Activated CD8-positive, alpha-beta T cell treated with anti-CD3 and anti-CD28 coated beads for 36 hours (primary cell): ENCODE results near the gene OR51G2. TPM values are rescaled to one million over a fixed set of nuclear protein-coding genes. Genes with fewer than 3 reads are reported as not detected.

Source experiments
- ATAC-seq: fragments of 200-7000 bp; cut with Tn5 transposase; one replicate; pipeline ENCODE4 v1.10.0; 2021; ENCODE audit warnings: mild to moderate bottlenecking, moderate library complexity
- CTCF ChIA-PET: fragments of 350-600 bp; sonication (Branson Sonifier 250); formaldehyde crosslinking; loops from one replicate; lab custom pipeline; 2021; ENCODE audit warnings: antibody characterized with exemption; lab: Charles Lee
- POLR2A ChIA-PET: fragments of 350-600 bp; sonication (Branson Sonifier 250); formaldehyde crosslinking; loops from one replicate; lab custom pipeline; 2021; ENCODE audit warnings: antibody characterized with exemption; lab: Charles Lee
- DNase-seq: peaks from one replicate; pipeline ENCODE4 v3.0.0-alpha.2; 2020
- H3K27ac Mint-ChIP-seq: one replicate; pipeline ENCODE4 v1.8.0; 2021; ENCODE audit warnings: mild to moderate bottlenecking, mixed read lengths
- H3K27me3 Mint-ChIP-seq: one replicate; pipeline ENCODE4 v1.8.0; 2021; ENCODE audit warnings: mixed read lengths
- H3K36me3 Mint-ChIP-seq: one replicate; pipeline ENCODE4 v1.8.0; 2021; ENCODE audit warnings: low read depth, mixed read lengths
- H3K4me1 Mint-ChIP-seq: one replicate; pipeline ENCODE4 v1.8.0; 2021; ENCODE audit warnings: low read depth, mixed read lengths
- H3K4me3 Mint-ChIP-seq: one replicate; pipeline ENCODE4 v1.8.0; 2021; ENCODE audit warnings: mild to moderate bottlenecking, moderate library complexity, mixed read lengths
- H3K9me3 Mint-ChIP-seq: one replicate; pipeline ENCODE4 v1.8.0; 2021; ENCODE audit warnings: mixed read lengths
- intact Hi-C: fragments of 100-400 bp; cut with micrococcal nuclease; formaldehyde crosslinking; loops from one replicate; pipeline ENCODE4 v1.10.0; 2022
- total RNA-seq, 2 experiments: library from RNA; stranded (reverse); gene quantifications; one replicate each; pipeline ENCODE4 v1.2.3, GENCODE V29; 2021
- TF ChIP-seq, protein P1 (sequence below): fragments of 200-600 bp; IDR thresholded peaks from one replicate; pipeline ENCODE4 v1.8.0; 2022; ENCODE audit warnings: antibody characterized with exemption, mild to moderate bottlenecking

The OR51G2 gene
- total RNA-seq, 2 experiments from 2014 or later = not detected

DNA sequence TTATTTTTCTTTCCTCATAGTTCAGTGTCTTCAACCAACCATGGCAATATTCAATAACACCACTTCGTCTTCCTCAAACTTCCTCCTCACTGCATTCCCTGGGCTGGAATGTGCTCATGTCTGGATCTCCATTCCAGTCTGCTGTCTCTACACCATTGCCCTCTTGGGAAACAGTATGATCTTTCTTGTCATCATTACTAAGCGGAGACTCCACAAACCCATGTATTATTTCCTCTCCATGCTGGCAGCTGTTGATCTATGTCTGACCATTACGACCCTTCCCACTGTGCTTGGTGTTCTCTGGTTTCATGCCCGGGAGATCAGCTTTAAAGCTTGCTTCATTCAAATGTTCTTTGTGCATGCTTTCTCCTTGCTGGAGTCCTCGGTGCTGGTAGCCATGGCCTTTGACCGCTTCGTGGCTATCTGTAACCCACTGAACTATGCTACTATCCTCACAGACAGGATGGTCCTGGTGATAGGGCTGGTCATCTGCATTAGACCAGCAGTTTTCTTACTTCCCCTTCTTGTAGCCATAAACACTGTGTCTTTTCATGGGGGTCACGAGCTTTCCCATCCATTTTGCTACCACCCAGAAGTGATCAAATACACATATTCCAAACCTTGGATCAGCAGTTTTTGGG, 37.2 kb downstream of the OR51G2 start, which contains the start of gene OR51T1:
TSS of gene OR51T1 (plus strand) at position 41 of the 641 bp plus-strand sequence. CDS start at position 41, 0 bp downstream.
- ChIA-PET POLR2A (no interaction called here), CTCF (no interaction called here)
- intact Hi-C loops = no loop called here
- ATAC-seq (no peak), DNase-seq (no peak)
- Mint-ChIP-seq H3K36me3 (no peaks in the 10 kb centered on the region), H3K4me3 (no peak within 1 kb of the TSS), H3K9me3 (no peaks in the 10 kb centered on the region), H3K27me3 (peaks cover 2% of the 10 kb centered on the region), H3K4me1 (no peaks in the 10 kb centered on the region), H3K27ac (no peak within 1 kb of the TSS)
- TF ChIP-seq, protein P1, sequence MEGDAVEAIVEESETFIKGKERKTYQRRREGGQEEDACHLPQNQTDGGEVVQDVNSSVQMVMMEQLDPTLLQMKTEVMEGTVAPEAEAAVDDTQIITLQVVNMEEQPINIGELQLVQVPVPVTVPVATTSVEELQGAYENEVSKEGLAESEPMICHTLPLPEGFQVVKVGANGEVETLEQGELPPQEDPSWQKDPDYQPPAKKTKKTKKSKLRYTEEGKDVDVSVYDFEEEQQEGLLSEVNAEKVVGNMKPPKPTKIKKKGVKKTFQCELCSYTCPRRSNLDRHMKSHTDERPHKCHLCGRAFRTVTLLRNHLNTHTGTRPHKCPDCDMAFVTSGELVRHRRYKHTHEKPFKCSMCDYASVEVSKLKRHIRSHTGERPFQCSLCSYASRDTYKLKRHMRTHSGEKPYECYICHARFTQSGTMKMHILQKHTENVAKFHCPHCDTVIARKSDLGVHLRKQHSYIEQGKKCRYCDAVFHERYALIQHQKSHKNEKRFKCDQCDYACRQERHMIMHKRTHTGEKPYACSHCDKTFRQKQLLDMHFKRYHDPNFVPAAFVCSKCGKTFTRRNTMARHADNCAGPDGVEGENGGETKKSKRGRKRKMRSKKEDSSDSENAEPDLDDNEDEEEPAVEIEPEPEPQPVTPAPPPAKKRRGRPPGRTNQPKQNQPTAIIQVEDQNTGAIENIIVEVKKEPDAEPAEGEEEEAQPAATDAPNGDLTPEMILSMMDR = no peak

DNA sequence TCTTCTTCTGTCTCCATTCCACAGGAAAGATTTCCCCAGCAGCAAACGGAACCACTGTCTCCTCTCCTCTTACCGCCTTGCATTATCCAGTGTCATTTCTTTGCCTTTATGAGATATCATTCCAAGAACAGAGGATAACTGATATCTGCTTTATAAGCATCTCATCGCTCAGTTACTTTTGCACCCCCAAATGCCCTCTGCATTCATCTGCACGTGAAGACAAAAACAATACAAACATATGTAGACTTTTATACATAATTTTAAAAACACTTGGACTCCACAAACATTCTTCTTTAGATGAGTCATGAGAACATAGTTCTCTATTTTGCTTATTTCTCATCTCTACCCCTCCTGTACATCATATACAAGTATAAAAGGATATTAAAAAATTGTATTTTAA, 38.0 kb downstream of the OR51G2 start:
- no peaks in the 10 kb centered on the region for H3K36me3 Mint-ChIP-seq
- H3K4me1 Mint-ChIP-seq = no peaks in the 10 kb centered on the region
- ATAC-seq (no peak), DNase-seq (no peak)
- TF ChIP-seq, protein P1 = no peak
- no peak overlapping the region for H3K4me3 Mint-ChIP-seq
- intact Hi-C loops = no loop called here
- H3K27me3 Mint-ChIP-seq = peaks cover 2% of the 10 kb centered on the region
- CTCF ChIA-PET = no interaction called here
- H3K27ac Mint-ChIP-seq = no peak overlapping the region
- POLR2A ChIA-PET = no interaction called here
- no peaks in the 10 kb centered on the region for H3K9me3 Mint-ChIP-seq

DNA sequence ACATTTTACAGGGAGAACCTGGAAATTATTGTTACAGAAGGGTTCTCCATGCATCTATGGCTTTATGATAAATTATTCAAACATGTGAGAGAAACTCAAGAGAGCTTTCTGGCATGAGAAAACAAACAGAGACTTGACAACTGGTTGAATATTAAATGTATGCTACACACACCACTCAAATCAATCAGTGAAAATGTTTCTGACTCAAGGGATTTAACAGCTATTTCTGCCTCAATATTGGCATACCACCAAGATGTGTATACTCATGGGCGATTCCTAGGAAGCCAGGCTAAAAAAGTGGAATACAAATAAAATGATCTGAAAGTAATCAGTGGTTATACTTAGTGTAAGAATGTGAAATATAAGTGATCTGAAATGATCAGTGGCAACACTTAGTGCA, 53.3 kb downstream of the OR51G2 start:
- no peak for DNase-seq
- intact Hi-C loops = no loop called here
- ChIA-PET POLR2A (no interaction called here), CTCF (no interaction called here)
- Mint-ChIP-seq H3K9me3 (no peaks in the 10 kb centered on the region), H3K27ac (no peak overlapping the region), H3K4me3 (no peak overlapping the region), H3K36me3 (no peaks in the 10 kb centered on the region), H3K27me3 (no peaks in the 10 kb centered on the region), H3K4me1 (no peaks in the 10 kb centered on the region)
- no peak for ATAC-seq
- TF ChIP-seq, protein P1 = no peak

DNA sequence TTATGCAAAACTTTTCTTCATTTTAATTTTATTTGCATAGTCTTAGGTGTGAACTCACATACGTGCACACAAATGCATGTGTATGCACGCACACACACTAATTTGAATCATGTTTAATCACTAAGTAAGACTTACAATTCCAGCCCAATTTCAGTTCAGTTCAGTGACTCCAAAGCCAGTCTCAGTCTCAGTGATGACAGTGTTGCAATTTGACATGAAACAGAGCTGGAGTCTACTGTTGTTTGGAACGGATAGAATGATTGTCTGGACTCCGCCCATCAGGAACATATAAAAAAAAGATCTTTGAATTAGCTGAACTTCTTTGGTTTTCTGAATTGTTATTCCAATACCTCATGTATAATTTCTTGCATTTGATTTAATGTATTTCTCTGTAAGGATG, 55.3 kb downstream of the OR51G2 start:
- Mint-ChIP-seq H3K9me3 (no peaks in the 10 kb centered on the region), H3K36me3 (no peaks in the 10 kb centered on the region), H3K4me1 (no peaks in the 10 kb centered on the region), H3K27ac (no peak overlapping the region), H3K27me3 (no peaks in the 10 kb centered on the region), H3K4me3 (no peak overlapping the region)
- intact Hi-C loops = no loop called here
- TF ChIP-seq, protein P1 = no peak
- ATAC-seq (no peak), DNase-seq (no peak)
- CTCF ChIA-PET = no interaction called here
- POLR2A ChIA-PET = no interaction called here

Other genes starting within 250 kb of the OR51G2 start
- gene OR51E2, start 221.5 kb downstream of the OR51G2 start, total RNA-seq = not detected
- gene MMP26, start 214.6 kb downstream of the OR51G2 start, total RNA-seq = not detected
- not detected for gene OR51F1, start 149.4 kb downstream of the OR51G2 start, total RNA-seq
- gene OR52R1, start 115.0 kb downstream of the OR51G2 start, total RNA-seq = not detected
- not detected for gene OR51F2, start 98.0 kb downstream of the OR51G2 start, total RNA-seq
- not detected for gene OR51S1, start 70.1 kb downstream of the OR51G2 start, total RNA-seq
- gene OR51T1, start 37.5 kb downstream of the OR51G2 start, total RNA-seq = not detected
- gene OR51A7, start 15.6 kb downstream of the OR51G2 start, total RNA-seq = not detected
- not detected for gene OR51G1, start 5.0 kb upstream of the OR51G2 start, total RNA-seq
- not detected for gene OR51A4, start 28.3 kb upstream of the OR51G2 start, total RNA-seq
- not detected for gene OR51A2, start 36.4 kb upstream of the OR51G2 start, total RNA-seq
- not detected for gene OR51L1, start 75.5 kb upstream of the OR51G2 start, total RNA-seq
- not detected for gene OR52J3, start 127.2 kb upstream of the OR51G2 start, total RNA-seq
- not detected for gene OR52E2, start 140.3 kb upstream of the OR51G2 start, total RNA-seq
- gene OR52E1, start 150.2 kb upstream of the OR51G2 start, total RNA-seq = not detected
- not detected for gene OR52A5, start 219.0 kb upstream of the OR51G2 start, total RNA-seq
- not detected for gene OR52A1, start 235.4 kb upstream of the OR51G2 start, total RNA-seq